K562 (cell line): Measurements from ENCODE around the gene APP. TPM values are rescaled to one million over a fixed set of nuclear protein-coding genes. Genes with fewer than 3 reads are reported as not detected.

ENCODE experiments used
- ATAC-seq: fragments of 200-7000 bp; cut with Tn5 transposase; 3 replicates; pipeline ENCODE4 v1.9.1; 2020; ENCODE audit warnings: moderate library complexity
- BruUV-seq: library from RNA; stranded (reverse); fragments of 400-500 nt; replicated peaks from 2 replicates; lab custom pipeline; 2021; lab: Mats Ljungman, UMichigan
- CTCF ChIA-PET: fragments of 300-600 bp; formaldehyde crosslinking; extraction: SDS; loops from one replicate; lab custom pipeline; 2021; ENCODE audit warnings: low intra/inter-chr PET ratio; lab: Yijun Ruan, JAX
- POLR2A ChIA-PET: fragments of 300-600, 350-650 bp; sonication (Branson Sonifier 250); formaldehyde crosslinking; extraction: SDS; loops from one replicate; lab custom pipeline; 2021; ENCODE audit warnings: antibody characterized with exemption, inconsistent platforms; lab: Yijun Ruan, JAX
- DNase-seq, 4 experiments: peaks; one replicate each; pipeline versions ENCODE4 v3.0.0 to v3.0.0-alpha.2; 2011 to 2018; ENCODE audit warnings: low spot score in 3 of 4, mixed read lengths in 3 of 4; ENCODE audit errors: extremely low read depth in 1 of 4
- FAIRE-seq: peaks from 2 replicates; lab custom pipeline; 2011; peaks lifted over from hg19 to GRCh38; lab: Jason Lieb, UNC
- H2AFZ ChIP-seq: 2 replicates; pipeline ENCODE4 v1.6.0; 2011; ENCODE audit warnings: low read depth, low read length, control low read depth, inconsistent platforms
- H3K27ac ChIP-seq: fragments of 200-600 bp; 3 replicates; pipeline ENCODE4 v1.8.0; 2011; ENCODE audit warnings: low read depth, mild to moderate bottlenecking, control low read depth, inconsistent platforms, low read length, moderate library complexity, mixed read lengths; ENCODE audit errors: extremely low read depth
- H3K27me3 ChIP-seq, 2 experiments: fragments of 300-600 bp in 1 of 2; 2 replicates in 1 of 2; 3 replicates in 1 of 2; pipeline versions ENCODE4 v1.6.0 to v1.8.0; 2011; ENCODE audit warnings: inconsistent platforms in 2 of 2, low read length in 2 of 2, mild to moderate bottlenecking in 1 of 2, mixed read lengths in 1 of 2, moderate library complexity in 1 of 2; ENCODE audit not compliant: control insufficient read depth in 2 of 2, insufficient read depth in 2 of 2
- H3K36me3 ChIP-seq: fragments of 300-600 bp; 3 replicates; pipeline ENCODE4 v1.8.0; 2011; ENCODE audit warnings: mild to moderate bottlenecking, low read length, inconsistent platforms; ENCODE audit not compliant: control insufficient read depth, insufficient read depth
- H3K4me1 ChIP-seq, 2 experiments: fragments of 200-600 bp in 1 of 2; replicated peaks in 1 of 2; 2 replicates in 1 of 2; 3 replicates in 1 of 2; pipeline versions ENCODE4 v1.5.1 to v1.8.0; 2011; ENCODE audit warnings: inconsistent platforms in 2 of 2, low read length in 2 of 2, mild to moderate bottlenecking in 1 of 2, mixed read lengths in 1 of 2, moderate library complexity in 1 of 2; ENCODE audit not compliant: control insufficient read depth in 2 of 2, insufficient read depth in 2 of 2
- H3K4me2 ChIP-seq: 2 replicates; pipeline ENCODE4 v1.6.1; 2011; ENCODE audit warnings: low read length, control low read depth, inconsistent platforms, mixed read lengths; ENCODE audit not compliant: insufficient read depth
- H3K4me3 ChIP-seq: fragments of 200-600 bp; sonication (generic), shearing (Covaris generic); 2 replicates; pipeline ENCODE4 v1.5.1; 2016; ENCODE audit warnings: control low read depth, inconsistent platforms
- H3K79me2 ChIP-seq: fragments of 200-600 bp; 3 replicates; pipeline ENCODE4 v1.8.0; 2011; ENCODE audit warnings: low read length, inconsistent platforms; ENCODE audit not compliant: control insufficient read depth, insufficient read depth
- H3K9ac ChIP-seq, 2 experiments: 2 replicates each; pipeline versions ENCODE4 v1.6.0 to v1.6.1; 2011; ENCODE audit warnings: low read depth in 2 of 2, low read length in 2 of 2, control low read depth in 1 of 2, inconsistent platforms in 1 of 2, mild to moderate bottlenecking in 1 of 2, mixed read lengths in 1 of 2; ENCODE audit not compliant: insufficient read depth in 1 of 2
- H3K9me1 ChIP-seq: one replicate; pipeline ENCODE4 v1.6.0; 2011; ENCODE audit warnings: inconsistent platforms, mild to moderate bottlenecking, low read length, moderate library complexity; ENCODE audit not compliant: control insufficient read depth, insufficient read depth
- H3K9me3 ChIP-seq: replicated peaks from 2 replicates; pipeline ENCODE4 v1.5.1; 2011; ENCODE audit warnings: low read depth, low read length, inconsistent platforms; ENCODE audit not compliant: control insufficient read depth, insufficient read depth
- H4K20me1 ChIP-seq: replicated peaks from 2 replicates; pipeline ENCODE4 v1.6.1; 2011; ENCODE audit warnings: low read length, inconsistent platforms, mixed read lengths; ENCODE audit not compliant: control insufficient read depth, insufficient read depth
- CCAR2 ChIP-seq: fragments of 200-400 bp; formaldehyde crosslinking; IDR thresholded peaks from 2 replicates; pipeline ENCODE4 v1.6.1; 2017; ENCODE audit warnings: mild to moderate bottlenecking, low read depth, low read length
- MBD1 ChIP-seq: fragments of 250-450 bp; sonication (Bioruptor Pico); IDR thresholded peaks from 2 replicates; pipeline ENCODE4 v1.8.0; 2022; ENCODE audit warnings: inconsistent platforms
- POU5F1 ChIP-seq: fragments of 150-350 bp; IDR thresholded peaks from 2 replicates; pipeline ENCODE4 v1.6.1; 2014; ENCODE audit warnings: borderline replicate concordance, low read length, low read depth, mild to moderate bottlenecking; ENCODE audit not compliant: partially characterized antibody
- PRMT5 ChIP-seq: sonication (generic); formaldehyde crosslinking; IDR thresholded peaks from 2 replicates; pipeline ENCODE4 v1.5.0; 2020; ENCODE audit warnings: missing genetic modification reagents
- SETDB1 ChIP-seq: IDR thresholded peaks from one replicate; pipeline ENCODE4 v1.6.1; 2012; ENCODE audit warnings: low read length, control low read depth, inconsistent platforms
- SMARCB1 ChIP-seq: IDR thresholded peaks from 2 replicates; pipeline ENCODE4 v1.6.1; 2011; ENCODE audit warnings: improper control_type of control experiment, low read depth; ENCODE audit not compliant: insufficient read length
- ZNF764 ChIP-seq: fragments of 250-450 bp; sonication (Bioruptor Pico); IDR thresholded peaks from 2 replicates; pipeline ENCODE4 v1.4.0; 2020; ENCODE audit warnings: low read depth, mild to moderate bottlenecking, moderate library complexity
- WGBS: fragments of 100-300 bp; shearing (Covaris generic); methylation state at CpG from one replicate; pipeline ENCODE4 v1.1.6; 2016; ENCODE audit warnings: low coverage, mixed read lengths; ENCODE audit not compliant: insufficient coverage; ENCODE audit errors: missing lambda C conversion rate; 5-methylcytosine and 5-hydroxymethylcytosine counted together
- in situ Hi-C: fragments of 300-500 bp; cut with MboI; formaldehyde crosslinking; loops from 4 replicates; pipeline ENCODE4 v1.15.0; 2018; ENCODE audit warnings: inconsistent platforms, mixed read lengths
- intact Hi-C: fragments of 100-400 bp; cut with micrococcal nuclease; formaldehyde crosslinking; loops from 2 replicates; pipeline ENCODE4 v1.14.2; 2022
- polyA plus RNA-seq, 8 experiments: library from polyadenylated mRNA; depleted of rRNA in 4 of 8; stranded (reverse) in 5 of 8; unstranded in 3 of 8; fragments of >200 nt; fragmentation: Nextera tagmentation in 2 of 8; fragmentation: Illumina TruSeq in 1 of 8; extraction: Ambion mirVana in 2 of 8; extraction: Trizol in 1 of 8; gene quantifications; 2 replicates each; pipeline versions ENCODE4 v1.2.1 to v1.2.3, GENCODE V29; 2011 to 2014; ENCODE audit warnings: inconsistent platforms in 1 of 8, missing spikeins in 1 of 8
- total RNA-seq, 7 experiments: library from RNA; depleted of rRNA in 6 of 7; stranded (reverse); fragments of >200 nt in 6 of 7; fragmentation: Illumina TruSeq in 2 of 7; extraction: Trizol in 2 of 7; gene quantifications; 2 replicates each; pipeline versions ENCODE4 v1.2.1 to v1.2.3, GENCODE V29; 2011 to 2021; ENCODE audit warnings: low replicate concordance in 1 of 7

APP gene
- total and polyA plus RNA-seq, 9 of the 15 experiments (the other 6 are each of a cell fraction or from before 2014, with no cell fraction given): 0.01 to 1.5 (median 0.16) TPM; not detected in 5

- ATAC-seq (no peak), DNase-seq (no peak)
- POLR2A ChIA-PET: interaction anchor here (0.6 kb wide), 1 partner anchor 1249 kb away, joined by 3 read pairs; no protein-coding TSS in a partner anchor
- 1% methylated on average over 4 of the region's 4 CpGs for WGBS
- H2AFZ ChIP-seq: no peak overlapping the region
- no TSS peak for BruUV-seq
- TF ChIP-seq CCAR2 (no peak), SMARCB1 (no peak), PRMT5 (CRISPR knock-in tag) (no peak), POU5F1 (no peak), SETDB1 (no peak), MBD1 (CRISPR knock-in tag) (no peak), ZNF764 (CRISPR knock-in tag) (no peak)
- TF ChIP-seq, all 486 proteins: peak for 0
- H4K20me1 ChIP-seq: no peaks in the 10 kb centered on the region
- H3K9me3 ChIP-seq: no peaks in the 10 kb centered on the region
- H3K9ac ChIP-seq: no peak overlapping the region
- no peaks in the 10 kb centered on the region for H3K4me1 ChIP-seq
- intact Hi-C loops (no loop called here), in situ Hi-C loops (no loop called here)
- H3K79me2 ChIP-seq: no peaks in the 10 kb centered on the region
- no peaks in the 10 kb centered on the region for H3K27me3 ChIP-seq
- no peak overlapping the region for H3K27ac ChIP-seq
- CTCF ChIA-PET: no interaction called here
- H3K36me3 ChIP-seq: no peaks in the 10 kb centered on the region
- no peak overlapping the region for H3K4me2 ChIP-seq
- H3K4me3 ChIP-seq: no peak overlapping the region
- FAIRE-seq: no peak
- no peaks in the 10 kb centered on the region for H3K9me1 ChIP-seq
These were observed 142.4 kb downstream of the APP start for GRCh38 chr21:26028183-26028582.
